Anterior cingulate cortex (tissue), 58 donors: ENCODE data around the gene CD207.
"Not testable (repeated sequence)": the region's sequence is repeated elsewhere in the genome, so short reads cannot be mapped to it uniquely, and the experiment has no call there.

ENCODE experiments used
- DNase-seq, 58 donors: peaks; one replicate each; lab custom pipeline; 2025; lab: John Stamatoyannopoulos, UW

Gene CD207

DNA sequence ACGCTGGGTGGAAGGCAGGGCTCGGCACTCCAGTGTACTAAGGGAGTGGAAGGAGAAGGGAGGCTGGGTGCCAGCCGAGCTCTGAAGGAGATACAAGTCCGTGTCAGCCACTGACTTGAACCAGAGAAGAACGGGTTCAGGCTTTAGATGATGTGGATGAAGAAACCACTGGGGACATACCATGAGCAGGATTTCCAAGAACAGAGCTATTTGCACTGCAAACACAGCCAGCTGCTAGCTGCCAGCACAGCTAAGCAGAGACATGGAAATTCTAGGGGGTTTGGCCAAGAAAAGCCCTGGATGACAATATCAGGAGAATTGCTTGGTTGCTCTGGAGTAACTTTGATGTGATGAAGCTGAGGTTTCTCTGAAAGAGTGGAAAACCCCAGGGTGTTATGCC is 5.2 kb downstream of the CD207 start:
- DNase-seq = no peak

DNA sequence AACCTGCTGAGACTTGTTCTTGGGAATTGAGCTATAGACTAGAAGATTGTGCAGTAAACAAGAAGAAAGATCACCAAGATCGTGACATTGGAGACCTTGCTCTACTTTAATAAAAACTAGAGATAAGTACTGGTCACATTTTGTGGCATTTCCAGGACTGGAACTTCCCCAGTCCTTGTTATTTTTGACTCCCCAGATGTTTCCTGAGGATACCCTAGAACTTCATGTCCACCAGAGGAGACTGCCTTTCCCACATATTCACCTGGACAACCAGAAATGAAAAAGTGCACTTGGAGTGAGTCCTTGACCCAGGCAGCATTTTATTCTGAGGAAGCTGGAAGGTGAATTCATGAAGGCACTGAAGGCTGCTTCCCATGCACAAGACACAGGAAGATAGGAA is 5.7 kb downstream of the CD207 start:
- DNase-seq = no peak

DNA sequence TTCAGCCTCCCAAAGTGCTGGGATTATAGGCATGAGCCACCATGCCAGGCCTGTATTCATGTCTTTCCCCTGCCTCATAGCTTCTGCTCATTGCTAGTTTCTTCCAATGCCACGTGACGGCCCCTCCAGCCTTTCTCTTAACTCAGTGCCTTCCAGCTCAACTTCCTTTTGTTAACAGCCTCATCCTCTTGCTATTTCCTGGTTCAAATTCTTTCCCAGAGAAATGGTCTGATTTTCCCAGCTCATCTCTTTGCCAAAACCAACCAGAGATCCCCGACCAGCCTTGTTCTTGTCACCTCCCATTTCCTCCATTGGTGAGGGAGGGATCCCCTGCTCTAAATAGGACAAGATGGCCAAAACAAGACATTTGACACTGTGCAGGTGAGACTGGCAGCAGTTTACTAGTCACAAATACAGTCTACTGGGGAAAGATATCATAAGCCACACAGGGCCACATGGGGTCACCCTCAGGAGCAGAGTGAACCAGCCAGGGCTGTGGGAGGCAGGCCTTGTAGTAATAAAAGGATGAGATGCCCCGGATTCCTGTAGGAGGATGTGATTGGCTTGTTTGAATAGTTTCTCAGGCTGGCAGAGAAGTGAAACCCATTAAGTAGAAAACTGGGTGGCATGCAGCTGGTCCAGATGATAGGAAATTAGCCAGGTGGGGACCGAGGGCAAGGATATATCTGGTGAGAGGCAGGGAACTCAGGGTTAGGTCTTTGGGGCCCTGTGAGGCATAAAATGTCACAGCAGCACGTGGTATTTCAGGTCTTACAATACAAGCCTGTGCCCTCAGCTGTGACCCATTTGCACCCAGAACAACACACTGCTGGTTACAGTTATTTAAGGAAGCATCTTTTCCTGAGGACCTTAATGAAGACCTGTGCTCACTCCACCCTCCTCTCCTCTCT is 6.4 kb downstream of the CD207 start:
- DNase-seq = no peak

DNA sequence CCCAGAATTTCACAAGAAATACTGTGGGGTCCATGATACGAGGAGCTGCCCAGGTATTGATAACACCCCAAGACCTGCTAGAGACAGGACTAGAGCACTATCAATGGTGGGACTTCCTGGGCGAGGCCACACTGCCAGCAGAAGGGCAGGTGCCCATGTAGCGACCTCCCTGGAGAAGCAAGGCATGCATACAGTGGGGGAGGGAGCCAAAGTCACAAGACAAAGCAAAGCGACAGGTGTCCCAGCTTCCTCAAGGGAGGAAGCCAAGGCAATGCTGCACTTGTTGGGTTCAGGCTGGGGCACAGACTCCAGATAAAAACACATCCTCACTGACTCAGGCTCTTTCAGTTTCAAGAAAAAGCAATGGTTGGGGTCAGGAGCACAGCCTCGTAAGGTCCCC is 7.5 kb downstream of the CD207 start:
- no peak for DNase-seq

DNA sequence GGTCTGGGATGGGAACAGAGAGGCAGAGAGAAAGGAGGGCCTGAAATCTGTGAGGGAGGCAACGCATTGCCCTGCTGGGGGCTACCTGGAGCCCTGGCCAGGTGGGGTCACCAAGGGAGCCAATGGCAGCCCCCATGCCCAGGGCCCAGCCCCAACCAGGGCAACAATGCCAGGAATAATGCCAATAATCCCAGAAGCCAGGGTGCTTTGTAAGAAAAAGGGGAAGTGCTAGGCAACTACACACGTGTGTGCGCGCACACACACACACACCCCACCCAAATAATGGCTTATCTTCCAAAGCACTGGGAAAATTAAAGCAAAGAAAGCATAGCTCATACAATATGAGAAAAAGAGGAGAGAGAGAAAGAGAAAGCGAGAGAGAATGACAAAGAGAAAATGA is 8.2 kb downstream of the CD207 start:
- no peak for DNase-seq

DNA sequence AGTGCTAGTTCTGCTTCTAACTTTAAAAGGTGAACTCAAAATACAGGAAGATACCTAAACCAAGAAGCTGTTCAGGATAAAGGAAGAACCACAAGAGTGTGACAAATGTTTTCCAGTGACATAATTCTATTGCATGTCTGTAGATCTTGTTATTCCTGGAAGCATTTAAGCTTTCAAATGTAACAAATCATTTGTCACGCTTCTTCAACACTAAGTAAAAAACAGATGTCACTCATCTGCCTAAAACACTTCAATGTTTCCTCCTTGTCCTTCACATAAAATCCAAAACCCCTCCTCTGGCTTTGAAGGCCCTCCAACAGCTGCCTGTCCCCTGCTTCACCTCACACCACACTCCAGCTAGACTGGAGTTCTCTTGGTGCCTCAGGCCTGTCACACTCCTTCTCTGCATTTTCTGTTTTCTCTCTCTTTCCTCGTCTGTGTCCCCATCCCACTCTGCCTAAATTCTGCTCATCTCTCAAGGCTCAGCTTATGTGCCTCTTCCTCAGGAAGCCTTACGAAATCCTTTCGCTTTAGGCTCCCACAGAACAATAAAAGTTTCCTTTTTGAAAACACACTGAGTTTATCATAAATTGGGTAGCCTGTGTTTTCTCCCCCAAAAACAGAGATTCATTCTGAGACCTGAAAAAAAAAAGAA is 8.8 kb downstream of the CD207 start:
- DNase-seq = no peak

DNA sequence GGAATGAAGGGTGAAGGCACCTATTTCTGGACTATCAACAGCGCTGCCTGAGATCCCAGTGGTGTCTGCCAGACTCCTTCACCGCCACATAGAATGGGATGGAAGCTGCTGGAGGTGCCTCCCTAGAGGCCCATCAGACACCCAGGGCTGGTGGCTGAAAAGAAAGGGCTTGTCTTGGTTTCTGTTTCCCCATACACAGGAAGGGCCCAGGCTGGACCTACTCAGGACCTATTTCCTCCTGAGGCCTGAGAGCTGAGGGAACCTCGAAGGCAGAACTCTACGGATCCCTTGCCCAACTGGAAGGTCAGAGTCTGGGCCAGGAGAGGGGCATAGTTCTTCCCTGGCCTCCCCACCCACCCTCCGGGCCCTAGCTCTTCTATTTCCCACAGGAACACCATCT is 12.4 kb downstream of the CD207 start:
- no peak for DNase-seq

DNA sequence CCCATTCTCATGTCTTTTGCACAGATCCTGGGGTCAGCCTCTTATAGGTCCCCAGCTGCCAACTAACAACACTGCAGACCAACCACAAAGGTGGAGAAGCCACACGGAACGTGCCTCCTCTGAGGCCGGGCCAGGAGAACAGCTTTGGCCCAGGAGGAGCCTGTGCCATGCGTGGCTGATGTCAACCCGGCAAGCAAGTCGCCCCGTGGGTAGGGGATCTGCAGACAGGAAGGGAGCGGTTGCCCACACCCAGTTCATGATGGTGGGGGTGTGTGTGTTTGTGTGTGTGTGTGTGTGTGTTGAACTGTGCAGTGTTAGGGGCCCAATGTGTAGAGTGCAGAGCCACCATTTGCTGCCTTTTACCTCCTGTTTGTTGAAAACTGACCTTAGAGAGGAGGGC is 12.8 kb downstream of the CD207 start:
- DNase-seq = no peak

DNA sequence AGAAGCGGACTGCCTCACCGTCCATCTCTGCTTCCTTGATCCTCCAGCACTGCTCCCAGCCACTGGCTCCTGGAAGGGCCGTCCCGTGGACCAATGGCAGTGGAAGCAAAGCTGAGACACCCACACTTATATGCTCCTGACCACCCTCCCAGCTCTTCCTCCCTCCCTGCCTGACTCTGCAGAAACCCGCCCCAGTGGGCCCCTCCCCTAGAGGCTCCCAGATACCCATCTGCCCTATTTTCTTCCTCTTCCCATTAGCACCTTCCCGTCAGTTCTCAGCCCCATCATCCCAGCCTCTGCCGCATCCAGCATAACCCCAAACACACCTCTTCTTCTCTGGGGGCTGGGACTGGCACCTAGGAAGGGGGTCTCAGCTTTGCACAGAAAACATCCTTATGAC is 15.1 kb downstream of the CD207 start, which contains the start of gene CLEC4F:
CLEC4F (minus strand) TSS at position 101 of the 400 bp plus-strand sequence; CDS start at position 25, 76 bp downstream.
- no peak for DNase-seq

DNA sequence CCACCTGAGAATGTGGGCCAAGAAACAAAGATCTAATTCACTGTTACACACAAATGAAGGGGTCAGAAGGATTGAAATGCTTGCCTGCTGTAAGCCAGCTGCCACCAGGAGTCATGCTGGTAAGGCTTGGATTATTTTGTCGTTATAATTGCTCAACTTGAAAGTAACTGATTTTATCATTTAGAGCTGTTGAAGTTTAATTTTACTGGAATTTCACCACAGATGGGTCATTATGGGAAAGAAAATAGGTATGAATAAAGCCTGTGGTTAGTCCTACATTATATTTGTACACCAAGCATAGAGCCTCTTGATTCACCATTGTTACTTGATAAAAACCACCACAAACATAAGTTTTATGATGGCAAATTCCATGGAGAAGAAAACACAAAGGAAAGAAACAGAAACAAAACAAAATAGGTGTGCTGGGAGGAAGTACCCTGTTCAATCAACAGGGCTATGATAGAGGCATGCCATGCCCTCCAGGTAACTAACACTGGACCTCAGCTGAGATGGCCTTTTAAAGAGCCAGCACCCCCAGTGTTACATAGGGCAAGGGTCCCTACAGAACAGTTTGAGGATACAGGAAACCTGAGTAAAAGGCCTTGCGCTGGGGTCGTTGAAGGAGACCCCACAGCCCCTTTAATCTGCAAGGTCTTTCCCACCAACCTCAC is 18.2 kb downstream of the CD207 start:
- no peak for DNase-seq

DNA sequence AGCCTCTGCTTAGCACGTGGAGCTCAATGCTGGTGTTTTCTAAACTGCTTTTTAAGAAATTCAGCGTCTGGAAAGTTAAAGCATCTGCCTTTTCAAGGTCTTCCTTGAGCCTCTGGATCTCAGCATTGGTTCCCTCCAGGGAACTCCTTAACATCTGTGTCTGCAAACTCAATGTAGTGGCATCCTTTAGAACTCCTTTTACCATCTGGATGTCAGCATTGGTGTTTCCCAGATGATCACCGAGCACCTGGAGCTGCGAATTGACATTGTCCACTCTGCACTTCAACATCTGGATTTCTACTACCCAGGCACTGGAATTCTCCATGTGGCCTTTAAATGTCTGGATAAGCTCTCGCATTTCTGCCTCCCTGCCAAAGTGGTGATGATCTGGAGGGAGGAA is 18.9 kb downstream of the CD207 start:
- no peak for DNase-seq

DNA sequence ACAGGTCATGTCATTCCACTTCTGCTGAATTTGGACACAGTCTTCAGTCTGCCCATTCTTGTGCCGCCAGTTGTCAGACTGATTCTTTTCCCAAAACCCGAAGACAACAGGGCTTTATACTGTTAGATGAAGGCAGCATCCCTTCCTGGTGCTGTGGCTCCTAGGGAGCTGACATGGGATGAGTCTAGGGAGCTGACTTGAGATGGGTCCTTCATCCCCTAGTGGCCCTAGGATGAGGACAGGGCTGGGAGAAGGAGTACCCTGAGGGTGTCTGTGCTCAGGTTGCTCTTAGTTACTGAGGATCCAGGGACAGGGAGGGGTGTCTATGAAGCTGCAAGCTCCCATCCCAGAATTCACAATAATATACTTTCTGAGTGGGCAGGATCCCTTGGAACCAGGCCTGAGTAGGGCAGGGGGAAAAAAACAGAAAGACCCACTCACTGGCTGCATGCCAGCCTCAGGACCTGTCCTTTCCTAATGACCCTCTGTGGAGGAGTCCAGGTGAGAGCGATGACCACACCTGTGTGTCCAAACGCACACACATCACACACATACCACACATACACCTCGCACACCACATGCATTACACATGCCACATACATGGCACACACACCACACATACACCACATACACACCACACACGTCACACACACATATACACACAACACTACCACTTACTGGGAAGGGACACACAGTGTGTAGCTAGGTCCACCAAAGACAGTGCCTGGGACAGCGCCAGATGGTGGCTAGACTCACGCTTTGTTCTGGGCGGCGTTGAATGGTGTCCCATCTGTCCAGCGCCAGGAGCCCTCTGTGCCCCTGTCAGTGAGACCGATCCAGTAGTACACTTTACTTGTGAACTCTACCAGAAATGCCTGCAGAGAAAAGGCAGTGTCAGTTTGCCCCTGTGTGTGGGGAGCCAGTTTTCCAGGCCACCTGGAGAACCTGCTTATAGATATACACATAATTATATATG is 26.3 kb downstream of the CD207 start:
- DNase-seq = no peak

DNA sequence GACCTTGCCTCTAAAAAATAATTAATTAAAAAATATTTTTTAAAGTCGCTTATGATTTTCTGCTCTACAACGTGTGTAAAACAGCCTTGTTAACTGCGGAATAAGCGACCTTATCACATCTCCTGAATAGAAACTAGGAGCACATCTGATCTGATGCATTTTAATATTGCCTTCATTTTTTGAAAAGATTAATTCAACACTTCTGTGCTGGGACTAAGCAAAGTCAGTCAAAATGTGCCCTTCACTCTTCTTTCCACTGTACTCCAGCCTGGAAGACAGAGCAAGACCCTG is 27.8 kb downstream of the CD207 start:
- DNase-seq = no peak

DNA sequence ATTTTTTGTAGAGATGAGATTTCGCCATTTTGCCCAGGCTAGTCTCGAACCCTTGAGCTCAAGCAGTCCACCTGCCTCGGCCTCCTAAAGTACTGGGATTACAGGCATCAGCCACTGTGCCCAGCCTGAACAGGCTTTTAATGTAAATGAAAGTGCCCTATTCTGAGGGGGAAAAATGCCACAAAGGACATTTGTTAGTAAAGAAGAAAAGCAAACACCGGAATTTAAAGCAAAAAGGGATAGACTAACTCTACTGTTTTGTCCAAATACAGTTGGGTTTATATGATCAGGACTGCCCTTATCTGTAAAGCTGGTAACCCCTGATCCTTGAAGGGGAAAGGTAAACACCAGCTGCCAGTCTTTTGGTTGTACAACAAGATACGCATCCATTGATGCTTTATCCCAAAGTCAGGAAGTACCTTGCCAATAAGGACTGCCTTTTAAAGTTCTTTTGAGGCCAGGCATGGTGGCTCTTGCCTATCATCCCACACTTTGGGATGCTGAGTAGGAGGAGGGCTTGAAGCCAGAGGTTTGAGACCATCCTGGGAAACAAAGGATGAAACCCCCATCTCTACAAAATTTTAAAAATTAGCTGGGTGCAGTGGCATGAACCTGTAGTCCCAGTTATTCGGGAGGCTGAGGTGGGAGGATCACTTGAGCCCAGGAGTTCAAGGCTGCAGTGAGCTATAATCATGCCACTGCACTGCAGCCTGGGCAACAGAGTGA is 28.4 kb downstream of the CD207 start:
- no peak for DNase-seq

DNA sequence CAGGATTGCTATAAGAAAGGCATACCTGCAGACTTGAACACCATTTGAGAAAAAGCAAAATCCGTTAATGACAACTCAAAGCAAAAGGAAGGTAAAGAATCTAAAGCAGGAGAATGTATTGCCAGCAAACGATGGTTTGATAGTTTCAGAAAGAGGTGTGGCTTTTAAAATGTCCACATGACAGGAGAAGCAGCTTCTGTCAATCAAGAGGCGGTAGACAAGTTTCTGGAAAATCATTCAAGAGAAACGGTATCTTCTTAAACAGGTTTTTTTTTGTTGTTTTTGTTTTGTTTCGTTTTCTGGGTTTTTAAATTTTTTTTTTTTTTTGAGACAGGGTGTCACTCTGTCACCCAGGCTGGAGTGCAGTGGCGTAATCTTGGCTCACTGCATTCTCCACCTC is 29.0 kb downstream of the CD207 start:
- no peak for DNase-seq

DNA sequence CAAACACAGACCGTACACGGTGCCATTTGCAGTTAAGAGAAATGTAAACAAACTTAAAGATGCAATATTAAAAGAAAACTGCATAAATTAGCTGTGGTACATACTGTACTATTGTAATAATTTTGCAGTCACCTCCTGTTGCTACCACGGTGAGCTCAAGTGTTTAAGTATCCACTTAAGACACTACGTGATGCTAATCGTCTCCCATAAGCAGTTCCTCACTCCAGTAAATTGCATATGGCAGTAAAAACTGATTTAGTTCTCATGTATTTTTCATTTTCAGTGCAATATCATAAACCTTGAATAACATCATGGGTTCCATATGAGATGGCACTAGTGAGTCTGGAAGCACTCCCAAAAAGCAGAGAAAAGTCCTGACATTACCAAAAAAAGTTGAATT is 29.6 kb downstream of the CD207 start:
- DNase-seq = no peak

DNA sequence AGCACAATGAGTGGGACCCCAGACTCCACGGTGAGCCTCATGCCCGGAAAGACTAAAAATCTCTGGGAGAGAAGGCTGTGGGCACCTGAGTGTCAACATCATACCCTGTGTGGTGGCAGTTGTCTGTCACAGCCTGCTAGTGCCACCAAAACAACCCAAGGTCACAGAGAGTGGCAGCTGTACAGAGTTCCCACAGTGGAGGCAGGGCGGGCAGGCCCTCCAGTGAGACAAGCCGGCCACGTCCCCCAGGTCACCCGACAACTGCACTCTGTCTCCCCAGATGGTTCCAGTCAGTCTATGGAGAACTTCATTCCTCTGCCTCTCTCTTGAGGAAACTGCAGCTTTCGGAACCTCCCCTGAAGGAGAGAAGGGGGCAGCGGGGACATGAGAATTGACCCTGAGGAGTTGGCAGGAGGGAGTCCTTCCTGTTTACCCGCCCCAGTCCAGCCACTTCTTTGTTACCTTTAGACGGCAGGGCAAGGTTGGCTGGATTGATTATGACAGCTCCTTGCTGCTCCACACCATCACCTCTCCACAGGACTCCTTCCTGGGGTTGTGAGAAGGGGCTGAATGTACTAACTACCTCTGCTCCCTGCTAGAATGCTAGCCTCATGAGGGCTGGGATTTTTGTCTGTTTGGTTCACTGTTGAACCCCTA is 33.9 kb downstream of the CD207 start:
- DNase-seq = no peak

DNA sequence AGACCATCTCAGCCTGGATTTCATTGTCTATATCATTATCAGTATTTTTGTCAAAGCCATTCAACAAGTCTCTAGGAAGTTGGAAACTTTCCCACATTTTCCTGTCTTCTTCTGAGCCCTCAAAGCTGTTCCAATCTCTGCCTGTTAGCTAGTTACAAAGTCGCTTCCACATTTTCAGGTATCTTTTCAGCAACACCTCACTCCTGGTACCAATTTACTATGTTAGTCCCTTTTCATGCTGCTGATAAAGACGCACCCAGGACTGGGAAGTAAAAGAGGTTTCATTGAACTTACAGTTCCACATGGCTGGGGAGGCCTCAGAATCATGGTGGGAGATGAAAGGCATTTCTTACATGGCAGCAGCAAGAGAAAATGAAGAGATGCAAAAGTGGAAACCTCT is 35.9 kb downstream of the CD207 start:
- DNase-seq = no peak

DNA sequence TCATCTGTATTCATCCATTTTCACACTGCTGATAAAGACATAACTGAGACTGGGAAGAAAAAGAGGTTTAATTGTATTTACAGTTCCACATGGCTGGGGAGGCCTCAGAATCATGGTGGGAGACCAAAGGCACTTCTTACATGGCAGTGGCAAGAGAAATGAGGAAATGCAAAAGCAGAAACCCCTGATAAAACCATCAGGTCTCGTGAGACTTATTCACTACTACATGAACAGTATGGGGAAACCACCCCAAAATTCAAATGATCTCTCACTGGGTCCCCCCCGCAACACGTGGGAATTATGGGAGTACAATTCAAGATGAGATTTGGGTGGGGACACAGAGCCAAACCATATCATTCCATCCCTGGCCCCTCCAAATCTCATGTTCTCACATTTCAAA is 37.6 kb downstream of the CD207 start:
- not testable (repeated sequence) for DNase-seq
